DND-41 (cell line): ENCODE results near the gene DPF3.

Experiments
- ATAC-seq: fragments of 200-7000 bp; cut with Tn5 transposase; 3 replicates; pipeline ENCODE4 v1.9.1; 2021; ENCODE audit warnings: low read depth; ENCODE audit not compliant: insufficient read depth
- DNase-seq: peaks from one replicate; pipeline ENCODE4 v3.0.0-alpha.2; 2020
- H2AFZ ChIP-seq: 2 replicates; pipeline ENCODE4 v1.6.0; 2012; ENCODE audit warnings: low read depth, low read length
- H3K27ac ChIP-seq: 2 replicates; pipeline ENCODE4 v1.5.1; 2012; ENCODE audit warnings: low read length, inconsistent platforms
- H3K27me3 ChIP-seq: fragments of 200-600 bp; sonication (generic); 2 replicates; pipeline ENCODE4 v1.6.0; 2012; ENCODE audit warnings: low read length, mild to moderate bottlenecking, inconsistent platforms; ENCODE audit not compliant: insufficient read depth, poor library complexity
- H3K36me3 ChIP-seq: 2 replicates; pipeline ENCODE4 v1.5.1; 2012; ENCODE audit warnings: low read length, inconsistent platforms; ENCODE audit not compliant: insufficient read depth
- H3K4me1 ChIP-seq: 2 replicates; pipeline ENCODE4 v1.5.1; 2012; ENCODE audit warnings: mild to moderate bottlenecking, low read length; ENCODE audit not compliant: insufficient read depth
- H3K4me2 ChIP-seq: 2 replicates; pipeline ENCODE4 v1.6.0; 2012; ENCODE audit warnings: mild to moderate bottlenecking, moderate library complexity, low read length, inconsistent platforms; ENCODE audit not compliant: insufficient read depth
- H3K4me3 ChIP-seq, 2 experiments: fragments of 200-600 bp in 1 of 2; shearing (Covaris generic) in 1 of 2; 2 replicates each; pipeline ENCODE4 v1.5.1; 2012 to 2016; ENCODE audit warnings: inconsistent platforms in 2 of 2, low read length in 2 of 2, mild to moderate bottlenecking in 2 of 2, low read depth in 1 of 2, moderate library complexity in 1 of 2
- H3K79me2 ChIP-seq: 2 replicates; pipeline ENCODE4 v1.6.0; 2012; ENCODE audit warnings: low read length, inconsistent platforms; ENCODE audit not compliant: insufficient read depth
- H3K9ac ChIP-seq: 2 replicates; pipeline ENCODE4 v1.6.0; 2012; ENCODE audit warnings: low read depth, mild to moderate bottlenecking, inconsistent platforms, low read length, moderate library complexity
- H3K9me3 ChIP-seq: 2 replicates; pipeline ENCODE4 v1.5.1; 2012; ENCODE audit warnings: low read length, moderate library complexity, mild to moderate bottlenecking, inconsistent platforms; ENCODE audit not compliant: insufficient read depth, severe bottlenecking
- H4K20me1 ChIP-seq: 2 replicates; pipeline ENCODE4 v1.6.0; 2012; ENCODE audit warnings: low read length; ENCODE audit not compliant: insufficient read depth
- EZH2 ChIP-seq: IDR thresholded peaks from 3 replicates; pipeline ENCODE4 v1.6.1; 2012; ENCODE audit warnings: borderline replicate concordance, low read depth, mild to moderate bottlenecking, moderate library complexity, low read length, inconsistent platforms; ENCODE audit not compliant: severe bottlenecking
- TF ChIP-seq, protein P1 (sequence below): IDR thresholded peaks from 2 replicates; pipeline ENCODE4 v1.5.1; 2012; ENCODE audit warnings: borderline replicate concordance, low read length, moderate library complexity, mild to moderate bottlenecking; ENCODE audit not compliant: poor library complexity, severe bottlenecking; ENCODE audit errors: extremely low read depth

DPF3 gene

DNA sequence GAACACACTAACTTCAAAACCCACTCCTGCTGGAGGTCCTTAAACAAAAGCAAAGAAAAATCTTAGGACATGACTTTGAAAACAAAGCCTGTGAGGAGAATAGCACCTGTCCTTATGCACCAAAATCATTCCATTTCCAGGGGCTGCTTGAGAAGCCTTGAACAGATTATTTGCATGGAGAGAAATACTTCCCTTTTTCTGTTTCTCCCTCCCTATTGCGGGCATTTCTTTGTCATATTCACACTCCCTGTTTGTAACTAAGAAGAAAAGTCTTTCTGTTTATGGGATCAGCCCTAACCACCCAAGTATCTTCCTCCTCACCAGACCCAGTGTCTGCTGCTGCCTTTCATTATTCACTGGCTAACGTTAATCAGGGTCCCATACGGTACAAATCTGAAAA is 218.8 kb downstream of the DPF3 start:
- Histone ChIP-seq H4K20me1 (no peaks in the 10 kb centered on the region), H3K36me3 (no peaks in the 10 kb centered on the region), H3K4me1 (no peaks in the 10 kb centered on the region), H3K4me3 (no peak overlapping the region), H3K27ac (no peak overlapping the region), H3K9ac (no peak overlapping the region), H3K9me3 (no peaks in the 10 kb centered on the region), H3K27me3 (no peaks in the 10 kb centered on the region), H3K4me2 (no peak overlapping the region), H3K79me2 (no peaks in the 10 kb centered on the region), H2AFZ (no peak overlapping the region)
- no peak for DNase-seq
- no peak for ATAC-seq
- TF ChIP-seq, protein P1, sequence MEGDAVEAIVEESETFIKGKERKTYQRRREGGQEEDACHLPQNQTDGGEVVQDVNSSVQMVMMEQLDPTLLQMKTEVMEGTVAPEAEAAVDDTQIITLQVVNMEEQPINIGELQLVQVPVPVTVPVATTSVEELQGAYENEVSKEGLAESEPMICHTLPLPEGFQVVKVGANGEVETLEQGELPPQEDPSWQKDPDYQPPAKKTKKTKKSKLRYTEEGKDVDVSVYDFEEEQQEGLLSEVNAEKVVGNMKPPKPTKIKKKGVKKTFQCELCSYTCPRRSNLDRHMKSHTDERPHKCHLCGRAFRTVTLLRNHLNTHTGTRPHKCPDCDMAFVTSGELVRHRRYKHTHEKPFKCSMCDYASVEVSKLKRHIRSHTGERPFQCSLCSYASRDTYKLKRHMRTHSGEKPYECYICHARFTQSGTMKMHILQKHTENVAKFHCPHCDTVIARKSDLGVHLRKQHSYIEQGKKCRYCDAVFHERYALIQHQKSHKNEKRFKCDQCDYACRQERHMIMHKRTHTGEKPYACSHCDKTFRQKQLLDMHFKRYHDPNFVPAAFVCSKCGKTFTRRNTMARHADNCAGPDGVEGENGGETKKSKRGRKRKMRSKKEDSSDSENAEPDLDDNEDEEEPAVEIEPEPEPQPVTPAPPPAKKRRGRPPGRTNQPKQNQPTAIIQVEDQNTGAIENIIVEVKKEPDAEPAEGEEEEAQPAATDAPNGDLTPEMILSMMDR: no peak
- no peak for TF ChIP-seq EZH2

DNA sequence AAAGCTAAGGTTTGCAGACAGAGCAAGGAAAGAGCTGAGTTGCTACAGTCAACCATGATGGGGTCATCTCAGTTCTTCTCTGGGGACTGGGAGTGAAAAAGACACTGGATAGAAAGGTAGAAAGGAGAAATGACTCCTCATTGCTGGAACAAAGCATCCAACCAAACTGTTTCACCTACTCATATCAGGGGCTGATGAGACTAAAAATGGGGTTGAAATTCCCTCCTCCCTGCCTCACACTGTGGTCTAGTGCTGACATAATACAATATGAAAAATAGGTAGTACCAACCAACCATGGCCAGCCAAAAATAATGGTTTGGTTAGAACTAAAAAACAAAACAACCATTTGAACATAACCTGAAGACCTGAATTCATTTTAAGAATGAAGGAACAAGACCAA is 220.7 kb downstream of the DPF3 start:
- TF ChIP-seq, protein P1: no peak
- TF ChIP-seq EZH2: no peak
- H3K27me3 ChIP-seq: no peaks in the 10 kb centered on the region
- no peak overlapping the region for H3K27ac ChIP-seq
- no peak overlapping the region for H3K4me2 ChIP-seq
- DNase-seq: no peak
- H4K20me1 ChIP-seq: no peaks in the 10 kb centered on the region
- H3K79me2 ChIP-seq: no peaks in the 10 kb centered on the region
- no peaks in the 10 kb centered on the region for H3K4me1 ChIP-seq
- ATAC-seq: no peak
- no peak overlapping the region for H3K4me3 ChIP-seq
- H3K9ac ChIP-seq: no peak overlapping the region
- H3K9me3 ChIP-seq: no peaks in the 10 kb centered on the region
- H3K36me3 ChIP-seq: no peaks in the 10 kb centered on the region
- no peak overlapping the region for H2AFZ ChIP-seq

DNA sequence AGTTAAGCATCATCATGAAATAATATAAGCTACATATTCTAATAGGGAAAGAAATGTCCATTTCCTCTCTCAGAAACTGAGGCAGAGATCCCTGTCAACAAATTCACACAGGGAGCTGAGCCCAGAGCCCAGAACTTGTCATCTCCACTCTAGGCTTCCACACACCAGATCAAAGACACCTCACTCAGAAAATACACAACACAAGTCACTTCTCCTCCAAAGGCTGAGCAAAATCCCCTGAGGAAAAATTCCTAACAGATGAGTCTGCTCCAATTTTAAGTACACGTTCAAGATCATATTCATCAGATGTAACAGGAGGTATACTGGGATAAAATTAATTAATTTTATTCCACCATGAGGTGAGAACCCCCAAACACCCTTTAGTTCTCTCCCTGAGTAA is 227.3 kb downstream of the DPF3 start:
- ATAC-seq (no peak), DNase-seq (no peak)
- no peaks in the 10 kb centered on the region for H3K36me3 ChIP-seq
- no peaks in the 10 kb centered on the region for H4K20me1 ChIP-seq
- H3K79me2 ChIP-seq: no peaks in the 10 kb centered on the region
- no peak for TF ChIP-seq EZH2
- no peak overlapping the region for H3K4me3 ChIP-seq
- H3K4me2 ChIP-seq: no peak overlapping the region
- no peak overlapping the region for H3K27ac ChIP-seq
- H3K9ac ChIP-seq: no peak overlapping the region
- no peaks in the 10 kb centered on the region for H3K4me1 ChIP-seq
- no peaks in the 10 kb centered on the region for H3K9me3 ChIP-seq
- no peaks in the 10 kb centered on the region for H3K27me3 ChIP-seq
- no peak overlapping the region for H2AFZ ChIP-seq

DNA sequence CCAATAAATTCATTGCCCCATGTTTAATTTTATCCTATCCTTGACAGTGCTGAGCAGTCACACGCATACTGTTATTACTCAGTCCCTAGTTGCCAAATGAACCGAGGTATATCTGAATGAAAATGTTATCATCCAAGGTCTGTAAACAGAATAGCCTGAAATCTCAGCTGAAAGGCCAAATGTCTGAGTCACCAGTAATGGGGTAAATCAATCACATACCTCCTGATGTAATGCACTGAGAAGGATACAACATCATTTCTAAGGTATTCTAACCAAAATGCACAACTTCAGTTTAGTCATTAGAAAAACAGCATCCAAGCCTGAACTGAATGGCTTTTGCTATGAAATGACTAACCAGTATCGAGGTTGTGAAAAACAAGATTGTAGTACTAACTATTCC is 228.6 kb downstream of the DPF3 start:
- Histone ChIP-seq H3K36me3 (no peaks in the 10 kb centered on the region), H3K9ac (no peak overlapping the region), H3K4me3 (no peak overlapping the region), H4K20me1 (no peaks in the 10 kb centered on the region), H3K27me3 (no peaks in the 10 kb centered on the region), H3K4me2 (no peak overlapping the region), H3K4me1 (no peaks in the 10 kb centered on the region), H3K27ac (no peak overlapping the region), H3K9me3 (no peaks in the 10 kb centered on the region), H3K79me2 (no peaks in the 10 kb centered on the region), H2AFZ (no peak overlapping the region)
- ATAC-seq (no peak), DNase-seq (no peak)
- TF ChIP-seq EZH2: no peak
- TF ChIP-seq, protein P1: no peak
